HuH-7 (cell line): Measurements from ENCODE around the gene NDST3.

ENCODE experiments used
- DNase-seq: peaks from one replicate; pipeline ENCODE4 v3.0.0; 2011; ENCODE audit warnings: low spot score

NDST3 gene

GRCh38 chr4:118081434-118081833 lies 47.1 kb downstream of the NDST3 start:
- DNase-seq, result no peak

- no peak for DNase-seq
Observed at GRCh38 chr4:118082182-118082581, 47.9 kb downstream of the NDST3 start.

- DNase-seq, result no peak
Observed at GRCh38 chr4:118085700-118086099, 51.4 kb downstream of the NDST3 start.

GRCh38 chr4:118086344-118086743 lies 52.1 kb downstream of the NDST3 start:
- DNase-seq, result no peak

GRCh38 chr4:118087366-118087765 lies 53.1 kb downstream of the NDST3 start:
- no peak for DNase-seq

- DNase-seq, result no peak
Observed at GRCh38 chr4:118099106-118099505, 64.8 kb downstream of the NDST3 start.

GRCh38 chr4:118102195-118102594 lies 67.9 kb downstream of the NDST3 start:
- DNase-seq, result no peak

GRCh38 chr4:118112117-118113046 lies 78.1 kb downstream of the NDST3 start:
- DNase-seq, result no peak

GRCh38 chr4:118113220-118113619 lies 78.9 kb downstream of the NDST3 start:
- no peak for DNase-seq

- no peak for DNase-seq
Observed at GRCh38 chr4:118114720-118115119, 80.4 kb downstream of the NDST3 start.

- no peak for DNase-seq
Observed at GRCh38 chr4:118120120-118120760, 86.0 kb downstream of the NDST3 start.

- DNase-seq, result no peak
Observed at GRCh38 chr4:118124997-118125396, 90.7 kb downstream of the NDST3 start.

GRCh38 chr4:118139241-118139640 lies 105.0 kb downstream of the NDST3 start:
- no peak for DNase-seq

- no peak for DNase-seq
Observed at GRCh38 chr4:118141240-118141639, 107.0 kb downstream of the NDST3 start.

- DNase-seq, result no peak
Observed at GRCh38 chr4:118154649-118155048, 120.4 kb downstream of the NDST3 start.

- DNase-seq, result no peak
Observed at GRCh38 chr4:118155516-118155915, 121.2 kb downstream of the NDST3 start.

GRCh38 chr4:118158763-118159375 lies 124.6 kb downstream of the NDST3 start:
- no peak for DNase-seq

- no peak for DNase-seq
Observed at GRCh38 chr4:118167306-118167705, 133.0 kb downstream of the NDST3 start.

- DNase-seq, result no peak
Observed at GRCh38 chr4:118171381-118171780, 137.1 kb downstream of the NDST3 start.

GRCh38 chr4:118173126-118173525 lies 138.8 kb downstream of the NDST3 start:
- no peak for DNase-seq

GRCh38 chr4:118173956-118174725 lies 139.9 kb downstream of the NDST3 start:
- no peak for DNase-seq

- DNase-seq, result no peak
Observed at GRCh38 chr4:118175506-118175905, 141.2 kb downstream of the NDST3 start.
